Esophagus squamous epithelium (tissue), 4 donors: ENCODE data around the gene PLEKHG3.

ENCODE experiments used
- CTCF ChIP-seq, 6 experiments: fragments of 450-650 bp in 4 of 6; fragments of 200-600 bp in 2 of 6; sonication (generic) in 2 of 6; IDR thresholded peaks; one replicate each; pipeline ENCODE4 v1.5.1; 2016 to 2019; ENCODE audit warnings: antibody characterized with exemption in 6 of 6, mild to moderate bottlenecking in 4 of 6, moderate library complexity in 4 of 6
- POLR2A ChIP-seq, 4 donors: fragments of 450-650 bp; IDR thresholded peaks; one replicate each; pipeline ENCODE4 v1.6.1; 2017; ENCODE audit warnings: antibody characterized with exemption in 4 of 4, mild to moderate bottlenecking in 4 of 4, moderate library complexity in 3 of 4

- no peak for TF ChIP-seq POLR2A (IDR thresholded peaks at IDR 0.05)
- no peak for TF ChIP-seq CTCF (IDR thresholded peaks at IDR 0.05)
Observed at GRCh38 chr14:64730681-64731080, 26.5 kb downstream of the PLEKHG3 start.
